Sigmoid colon (tissue), 7 donors: Measurements from ENCODE around the gene SLC15A3. TPM values are rescaled to one million over a fixed set of nuclear protein-coding genes. Genes with fewer than 3 reads are reported as not detected.
"Not testable (repeated sequence)": the region's sequence is repeated elsewhere in the genome, so short reads cannot be mapped to it uniquely, and the experiment has no call there.

ENCODE experiments used
- DNase-seq: peaks from one replicate; pipeline ENCODE4 v3.0.0-alpha.2; 2019
- H3K27ac ChIP-seq, 4 donors: fragments of 200-600 bp; sonication (generic); one replicate each; pipeline ENCODE4 v1.5.1; 2016 to 2019; ENCODE audit warnings: mild to moderate bottlenecking in 1 of 4
- H3K27me3 ChIP-seq, 3 donors: fragments of 200-600 bp; sonication (generic); one replicate each; pipeline ENCODE4 v1.5.1; 2019; ENCODE audit warnings: mild to moderate bottlenecking in 1 of 3
- H3K36me3 ChIP-seq, 4 donors: fragments of 200-600 bp; sonication (generic); one replicate each; pipeline ENCODE4 v1.5.1; 2016 to 2019
- H3K4me1 ChIP-seq, 4 donors: fragments of 200-600 bp; sonication (generic); one replicate each; pipeline ENCODE4 v1.5.1; 2017 to 2019
- H3K4me3 ChIP-seq, 4 donors: fragments of 200-600 bp; sonication (generic); one replicate each; pipeline ENCODE4 v1.5.1; 2017 to 2019; ENCODE audit warnings: mild to moderate bottlenecking in 2 of 4, moderate library complexity in 1 of 4
- H3K9me3 ChIP-seq, 4 donors: fragments of 200-600 bp in 3 of 4; sonication (generic) in 3 of 4; one replicate each; pipeline versions ENCODE4 v1.5.1 to v1.6.1; 2013 to 2019
- CTCF ChIP-seq, 4 experiments: fragments of 450-650 bp in 3 of 4; fragments of 200-600 bp in 1 of 4; IDR thresholded peaks; one replicate each; pipeline ENCODE4 v1.5.1; 2016 to 2019; ENCODE audit warnings: antibody characterized with exemption in 4 of 4, mild to moderate bottlenecking in 3 of 4, moderate library complexity in 2 of 4
- EP300 ChIP-seq, 4 donors: sonication (generic); formaldehyde crosslinking; IDR thresholded peaks; one replicate each; pipeline ENCODE4 v1.6.1; 2017; ENCODE audit warnings: antibody characterized with exemption in 4 of 4
- POLR2A ChIP-seq, 2 donors: fragments of 450-650 bp; IDR thresholded peaks; one replicate each; pipeline ENCODE4 v1.6.1; 2016; ENCODE audit warnings: antibody characterized with exemption in 2 of 2, mild to moderate bottlenecking in 2 of 2, moderate library complexity in 2 of 2
- POLR2AphosphoS5 ChIP-seq, 4 donors: sonication (generic); formaldehyde crosslinking; IDR thresholded peaks; one replicate each; pipeline ENCODE4 v1.6.1; 2017; ENCODE audit warnings: antibody characterized with exemption in 4 of 4
- WGBS, 2 donors: extraction: QIAGEN DNeasy Blood & Tissue Kit; methylation state at CpG; one replicate each; pipeline ENCODE4 v1.1.7; 2013; 5-methylcytosine and 5-hydroxymethylcytosine counted together
- intact Hi-C: fragments of 100-400 bp; cut with DNase I; formaldehyde crosslinking; loops from one replicate; pipeline ENCODE4 v1.15.1; 2023
- polyA plus RNA-seq, 3 donors: library from polyadenylated mRNA; stranded (reverse); fragments of 200-250 nt; gene quantifications; one replicate each; pipeline ENCODE4 v1.2.3, GENCODE V29; 2013
- total RNA-seq, 4 donors: library from RNA; depleted of rRNA; stranded (reverse); fragments of >200 nt; gene quantifications; one replicate each; pipeline ENCODE4 v1.1.0, GENCODE V29; 2016
- donor health status: healthy with polysubstance abuse.
- donor health status: Bipolar disorder and iron deficiency.
- donor health status: healthy.

Gene SLC15A3
- total and polyA plus RNA-seq, 7 donors, result 12.8 to 43.9 (median 21.3) TPM

GRCh38 chr11:60977836-60978235 lies 25.9 kb upstream of the SLC15A3 start:
- H3K4me1 ChIP-seq, result no peaks in the 10 kb centered on the region
- H3K27me3 ChIP-seq, result no peaks in the 10 kb centered on the region
- H3K9me3 ChIP-seq, result no peaks in the 10 kb centered on the region
- no peak overlapping the region for H3K27ac ChIP-seq
- no peaks in the 10 kb centered on the region for H3K36me3 ChIP-seq
- intact Hi-C loops, result no loop called here
- H3K4me3 ChIP-seq, result no peak overlapping the region
- no peak for DNase-seq
- TF ChIP-seq EP300 (IDR thresholded peaks at IDR 0.05), result no peak
- TF ChIP-seq POLR2A (IDR thresholded peaks at IDR 0.05), result no peak
- TF ChIP-seq CTCF (IDR thresholded peaks at IDR 0.05), result no peak
- no peak for TF ChIP-seq POLR2AphosphoS5 (IDR thresholded peaks at IDR 0.05)

GRCh38 chr11:60977224-60977623 lies 25.2 kb upstream of the SLC15A3 start:
- H3K9me3 ChIP-seq, result no peaks in the 10 kb centered on the region
- DNase-seq, result no peak
- TF ChIP-seq POLR2A (IDR thresholded peaks at IDR 0.05), result no peak
- no peak for TF ChIP-seq CTCF (IDR thresholded peaks at IDR 0.05)
- no peak for TF ChIP-seq POLR2AphosphoS5 (IDR thresholded peaks at IDR 0.05)
- no peak for TF ChIP-seq EP300 (IDR thresholded peaks at IDR 0.05)
- intact Hi-C loops, result no loop called here
- no peak overlapping the region for H3K4me3 ChIP-seq
- H3K4me1 ChIP-seq, result no peaks in the 10 kb centered on the region
- H3K36me3 ChIP-seq, result no peaks in the 10 kb centered on the region
- no peak overlapping the region for H3K27ac ChIP-seq
- 85 to 91% methylated on average over 4 of the region's 4 CpGs for WGBS, 2 donors
- H3K27me3 ChIP-seq, result no peaks in the 10 kb centered on the region

- DNase-seq, result no peak
- H3K36me3 ChIP-seq, result no peaks in the 10 kb centered on the region
- intact Hi-C loops, result no loop called here
- 80 to 88% methylated on average over 6 of the region's 6 CpGs for WGBS, 2 donors
- H3K27ac ChIP-seq, result no peak overlapping the region
- H3K27me3 ChIP-seq, result no peaks in the 10 kb centered on the region
- H3K9me3 ChIP-seq, result no peaks in the 10 kb centered on the region
- H3K4me3 ChIP-seq, result no peak overlapping the region
- H3K4me1 ChIP-seq, result no peaks in the 10 kb centered on the region
- TF ChIP-seq POLR2AphosphoS5 (IDR thresholded peaks at IDR 0.05) (no peak), CTCF (IDR thresholded peaks at IDR 0.05) (no peak), EP300 (IDR thresholded peaks at IDR 0.05) (no peak), POLR2A (IDR thresholded peaks at IDR 0.05) (no peak)
These were observed 22.8 kb upstream of the SLC15A3 start for GRCh38 chr11:60974726-60975125.

GRCh38 chr11:60974316-60974715 lies 22.3 kb upstream of the SLC15A3 start:
- H3K27me3 ChIP-seq, H3K36me3 ChIP-seq, H3K9me3 ChIP-seq, H3K4me1 ChIP-seq, H3K4me3 ChIP-seq, intact Hi-C loops, DNase-seq, H3K27ac ChIP-seq: not testable (repeated sequence)
- 69 to 82% methylated on average over 13 of the region's 13 CpGs for WGBS, 2 donors

GRCh38 chr11:60973699-60974098 lies 21.7 kb upstream of the SLC15A3 start:
- no peaks in the 10 kb centered on the region for H3K27me3 ChIP-seq
- WGBS, 2 donors, result 71 to 77% methylated on average over 6 of the region's 6 CpGs
- TF ChIP-seq POLR2AphosphoS5 (IDR thresholded peaks at IDR 0.05) (no peak), CTCF (IDR thresholded peaks at IDR 0.05) (no peak), POLR2A (IDR thresholded peaks at IDR 0.05) (no peak), EP300 (IDR thresholded peaks at IDR 0.05) (no peak)

More at GRCh38 chr11:60973699-60974098, 21.7 kb upstream of the SLC15A3 start:
- Histone ChIP-seq H3K9me3 (no peaks in the 10 kb centered on the region), H3K27ac (no peak overlapping the region), H3K4me3 (no peak overlapping the region), H3K36me3 (no peaks in the 10 kb centered on the region), H3K4me1 (no peaks in the 10 kb centered on the region)
- no peak for DNase-seq
- intact Hi-C loops, result no loop called here
